Stimulated activated CD8-positive, alpha-beta memory T cell treated with anti-CD3 and anti-CD28 coated beads, Interleukin-12 subunit alpha, Interleukin-12 subunit beta, amount 100 ng/mL, for 1 hour (primary cell): Measurements from ENCODE around the gene MECP2.

Experiments used
- DNase-seq: peaks from one replicate; pipeline ENCODE4 v3.0.0-alpha.2; 2020; ENCODE audit warnings: low read depth

Gene MECP2

DNA sequence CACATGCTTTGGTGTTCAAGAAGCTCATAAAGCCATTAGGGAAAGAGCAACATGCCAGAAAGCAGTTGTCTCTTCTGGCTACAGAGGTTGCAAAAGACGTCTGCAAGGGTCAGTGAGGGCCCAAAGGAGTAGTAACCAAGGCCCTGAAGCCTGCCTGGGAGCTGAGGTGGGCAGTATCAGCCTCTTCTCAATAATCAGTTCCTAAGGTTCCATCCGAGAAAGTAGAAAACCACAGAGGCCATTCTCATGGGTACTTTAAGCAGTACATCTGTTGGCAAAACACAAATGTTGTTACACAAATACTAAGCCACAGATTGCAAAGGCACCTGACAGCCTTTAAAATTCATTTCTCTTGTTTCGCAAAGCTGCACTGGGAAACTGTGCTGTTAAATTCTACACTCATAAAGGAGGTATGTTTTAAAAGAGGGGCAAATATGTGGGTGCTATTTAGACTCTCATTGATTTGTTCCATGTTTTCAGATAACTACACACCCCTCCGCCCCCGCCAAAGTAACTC, 37.7 kb downstream of the MECP2 start:
- no peak for DNase-seq

- no peak for DNase-seq
These were observed 38.3 kb downstream of the MECP2 start for GRCh38 chrX:154059231-154059630.

DNA sequence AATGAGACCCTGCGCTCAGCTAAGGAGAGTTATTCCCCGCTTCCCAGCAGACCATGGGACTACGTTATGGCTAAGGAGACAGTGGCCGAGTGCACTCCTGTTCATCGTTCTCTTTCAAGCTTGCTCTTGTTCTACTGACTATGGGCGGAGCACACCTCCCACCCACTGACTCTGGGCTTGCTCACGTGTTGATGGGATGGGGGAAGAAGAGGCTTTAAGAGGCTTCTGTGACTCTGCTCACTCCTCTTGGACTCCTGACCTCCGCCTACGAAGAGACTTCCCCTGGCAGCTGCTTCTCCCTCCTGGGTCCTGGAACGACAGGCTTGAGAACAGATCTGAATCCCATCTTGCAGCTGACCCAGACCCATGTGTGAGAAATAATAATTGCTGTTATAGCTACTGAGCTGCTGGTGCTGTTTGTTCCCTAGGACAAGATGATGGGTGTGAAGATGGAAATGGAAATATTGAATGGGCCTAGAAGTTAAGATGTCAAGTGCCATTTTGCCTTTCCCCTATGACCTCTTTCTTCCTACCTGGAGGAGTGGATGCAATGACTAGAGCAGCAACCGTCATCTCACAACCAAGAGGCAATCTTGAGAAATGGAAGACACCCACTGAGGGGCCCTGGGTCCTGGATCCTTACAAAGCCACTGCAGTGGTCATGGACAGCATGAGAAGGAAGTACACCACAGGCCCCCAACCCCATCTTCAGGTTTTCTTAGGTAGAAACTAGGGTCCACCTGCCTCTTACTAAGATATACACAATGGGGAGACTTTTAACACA, 39.1 kb downstream of the MECP2 start:
- no peak for DNase-seq

DNA sequence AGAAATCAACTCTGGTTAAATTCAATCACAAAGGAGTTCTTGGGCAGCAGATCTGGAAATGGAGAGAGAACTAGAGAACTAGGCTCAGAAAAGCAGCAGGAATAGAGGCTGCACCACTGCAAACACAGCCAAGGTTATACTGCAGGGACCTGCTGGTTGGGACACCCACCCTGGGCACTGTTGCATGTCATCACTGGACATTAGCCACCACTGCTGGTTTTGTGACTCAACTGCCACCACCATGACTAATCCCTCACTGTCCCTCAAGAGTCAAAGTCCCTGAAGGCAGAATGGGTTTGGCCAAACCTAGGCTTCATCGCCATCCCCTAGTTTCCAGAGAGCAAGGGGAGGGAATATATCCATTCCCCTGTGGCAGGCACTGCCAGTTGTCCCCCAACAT, 39.7 kb downstream of the MECP2 start:
- DNase-seq, result no peak

GRCh38 chrX:154056770-154057241, 40.7 kb downstream of the MECP2 start:
- no peak for DNase-seq

GRCh38 chrX:154051201-154051810, 46.2 kb downstream of the MECP2 start:
- DNase-seq, result peak; percentile 35

- no peak for DNase-seq
These were observed 47.4 kb downstream of the MECP2 start for GRCh38 chrX:154050113-154050495.

DNA sequence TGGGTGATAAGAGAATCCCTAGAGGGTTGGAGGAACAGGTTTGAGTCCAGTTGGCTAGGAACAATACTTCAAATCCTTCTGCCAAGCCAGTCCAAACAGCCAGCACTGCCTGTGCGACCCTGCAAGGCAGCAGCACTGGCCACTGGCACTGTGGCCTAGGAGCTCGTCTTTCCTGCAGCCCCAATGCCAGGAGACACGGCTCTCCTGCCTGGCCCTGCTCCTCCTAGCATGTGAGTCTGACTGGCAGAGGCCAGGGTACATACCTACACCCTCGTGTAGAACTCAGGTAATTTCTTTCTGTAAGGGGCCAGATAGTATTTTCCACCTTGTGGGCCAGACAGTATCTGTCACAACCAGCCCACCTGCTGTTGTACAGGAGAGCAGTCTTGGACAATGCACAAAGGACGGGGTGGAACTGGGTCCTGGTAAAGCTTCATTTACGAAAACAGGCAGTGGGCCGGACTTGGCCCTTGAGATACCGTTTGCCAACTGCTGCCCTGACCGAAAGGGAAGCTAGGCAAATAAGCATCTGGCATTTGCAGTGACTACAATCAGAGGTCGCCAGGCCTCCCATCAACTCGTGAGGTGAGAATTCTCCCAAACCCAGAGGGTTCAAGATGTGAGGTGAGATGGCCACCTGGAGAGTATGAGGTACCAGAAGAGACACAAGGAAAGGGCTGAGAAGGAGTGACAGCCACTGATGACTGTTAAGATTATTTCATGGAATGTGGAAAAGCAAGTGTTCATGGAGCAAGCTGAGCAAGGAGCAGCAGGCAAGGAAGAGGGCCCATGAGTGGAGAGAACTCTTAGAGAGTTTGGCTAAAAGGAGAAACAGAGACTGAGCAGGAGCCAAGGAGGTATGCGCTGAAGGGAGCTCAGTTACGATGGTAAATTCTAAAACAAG, 48.1 kb downstream of the MECP2 start:
- no peak for DNase-seq

DNA sequence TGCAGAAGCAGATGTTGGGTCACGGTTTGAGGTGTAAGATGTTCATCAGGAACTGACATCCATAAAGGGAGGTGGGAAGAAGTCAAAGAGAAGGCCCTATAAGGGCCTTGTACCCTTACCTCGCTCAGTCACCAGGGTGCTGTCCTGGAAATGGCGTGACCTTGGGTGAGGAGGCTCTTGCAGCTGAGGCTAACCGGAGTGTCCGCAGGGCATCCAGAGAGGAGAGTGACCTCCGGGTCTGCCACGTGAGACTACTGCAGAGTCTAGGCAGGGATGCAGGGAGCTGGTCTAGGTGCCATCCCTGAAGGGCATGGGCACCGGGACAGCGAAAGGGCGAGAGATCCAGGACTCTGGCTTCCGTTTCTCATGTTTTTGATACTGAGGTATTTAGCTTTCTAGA, 49.1 kb downstream of the MECP2 start:
- DNase-seq, result no peak

GRCh38 chrX:154046940-154047610, 50.4 kb downstream of the MECP2 start:
- DNase-seq, result no peak

GRCh38 chrX:154046031-154046781, 51.3 kb downstream of the MECP2 start:
- DNase-seq, result no peak

GRCh38 chrX:154044091-154044490, 53.4 kb downstream of the MECP2 start:
- no peak for DNase-seq

DNA sequence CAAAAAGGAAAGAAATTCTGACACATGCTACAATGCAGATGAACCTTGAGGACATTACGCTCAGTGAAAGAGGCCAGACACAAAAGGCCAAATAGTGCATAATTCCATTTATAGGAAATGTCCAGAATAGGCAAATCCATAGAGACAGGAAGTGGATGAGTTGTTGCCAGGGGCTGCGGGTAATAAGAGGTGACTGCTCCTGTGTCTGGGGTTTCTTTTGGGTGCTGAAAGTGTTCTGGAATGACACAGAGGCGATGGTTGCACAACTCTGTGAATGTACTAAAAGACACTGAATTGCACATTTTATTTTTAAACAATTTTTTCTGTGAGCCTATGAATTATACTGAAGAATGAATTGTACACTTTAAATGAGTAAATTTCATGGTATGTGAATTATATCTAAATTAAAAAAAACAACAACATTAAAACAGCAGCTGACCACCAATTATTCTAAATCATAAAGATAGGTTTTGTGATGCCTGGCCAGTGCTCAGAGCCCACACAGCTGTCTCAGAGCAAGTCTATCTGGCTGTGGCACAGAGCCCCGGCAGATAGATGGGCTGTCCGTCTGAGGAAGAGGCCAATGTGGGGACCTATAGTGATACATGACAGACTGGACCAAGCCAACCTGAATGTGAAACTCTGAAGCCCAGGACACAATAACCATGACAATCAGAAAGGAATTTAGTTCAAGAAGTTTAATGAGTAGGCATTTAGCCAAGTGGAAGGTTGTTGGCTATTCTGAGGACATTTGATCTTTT, 54.3 kb downstream of the MECP2 start:
- no peak for DNase-seq

- no peak for DNase-seq
These were observed 56.7 kb downstream of the MECP2 start for GRCh38 chrX:154040863-154041262.

DNA sequence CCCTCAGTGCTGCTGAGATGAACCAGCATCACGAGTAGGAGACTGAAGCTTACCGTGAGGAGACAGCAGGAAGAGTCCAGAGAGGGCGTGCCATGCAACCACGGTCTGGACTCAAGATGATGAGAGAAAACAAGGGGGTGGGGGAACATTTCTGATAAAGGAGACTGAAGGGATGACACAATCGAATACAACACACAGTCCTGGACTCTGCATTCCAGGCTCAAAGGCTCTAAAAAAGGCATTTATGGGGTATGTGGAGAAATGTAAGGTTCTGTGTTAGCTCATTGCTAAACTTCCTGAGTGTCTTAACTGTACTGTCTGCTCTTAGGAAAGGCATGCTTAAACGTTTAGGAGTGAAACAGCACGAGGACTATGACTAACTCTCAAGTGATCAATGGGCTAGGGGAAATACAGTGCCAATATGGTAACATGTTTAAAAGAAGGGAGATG, 57.2 kb downstream of the MECP2 start:
- no peak for DNase-seq

GRCh38 chrX:154039577-154039976, 57.9 kb downstream of the MECP2 start:
- no peak for DNase-seq

GRCh38 chrX:154038656-154039055, 58.9 kb downstream of the MECP2 start:
- no peak for DNase-seq

DNA sequence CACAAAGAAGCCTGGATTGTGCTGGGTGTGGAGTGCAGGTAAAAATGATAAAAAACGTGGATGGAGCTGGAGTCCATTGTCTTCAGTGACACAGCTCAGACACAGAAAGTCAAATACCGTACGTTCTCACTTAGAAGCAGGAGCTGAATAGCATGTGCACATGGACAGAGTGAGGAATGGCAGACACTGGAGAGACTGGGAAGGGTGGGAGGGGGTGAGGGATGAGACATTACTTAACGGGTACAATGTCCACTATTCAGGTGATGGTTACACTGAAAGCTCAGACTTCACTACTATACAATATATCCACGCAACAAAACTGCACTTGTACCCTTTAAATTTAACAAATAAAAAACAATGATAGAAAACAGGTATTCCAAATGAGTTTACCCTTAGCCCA, 59.8 kb downstream of the MECP2 start:
- no peak for DNase-seq

DNA sequence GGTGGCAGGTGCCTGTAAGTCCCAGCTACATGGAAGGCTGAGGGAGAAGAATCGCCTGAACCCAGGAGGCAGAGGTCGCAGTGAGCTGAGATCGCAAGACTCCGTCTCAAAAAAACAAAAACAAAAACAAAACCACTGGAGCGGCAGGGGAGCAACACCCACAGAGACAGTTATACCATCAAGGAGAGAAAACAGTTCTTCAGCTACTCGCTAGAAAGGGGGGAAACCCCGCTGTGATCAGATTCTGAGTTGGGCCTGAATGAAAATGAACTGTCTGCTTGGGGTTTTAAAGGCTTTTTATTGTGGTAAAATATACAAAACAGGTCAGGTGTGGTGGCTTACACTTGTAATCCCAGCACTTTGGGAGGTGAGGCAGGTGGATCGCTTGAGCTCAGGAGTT, 61.0 kb downstream of the MECP2 start:
- no peak for DNase-seq

GRCh38 chrX:154033848-154034247, 63.7 kb downstream of the MECP2 start:
- no peak for DNase-seq
